Endothelial cell of umbilical vein (primary cell): ENCODE data around the gene GPR25. TPM values are rescaled to one million over a fixed set of nuclear protein-coding genes. Genes with fewer than 3 reads are reported as not detected.

Source experiments
- BruUV-seq: library from RNA; stranded (reverse); fragments of 400-500 nt; replicated peaks from 2 replicates; lab custom pipeline; 2021; lab: Mats Ljungman, UMichigan
- CTCF ChIA-PET: fragments of 300-600, 350-600 bp; sonication (Branson Sonifier 250); formaldehyde crosslinking; loops from one replicate; lab custom pipeline; 2021; ENCODE audit warnings: antibody characterized with exemption, inconsistent platforms; lab: Charles Lee
- POLR2A ChIA-PET: fragments of 300-600, 350-600 bp; sonication (Branson Sonifier 250); formaldehyde crosslinking; loops from one replicate; lab custom pipeline; 2021; ENCODE audit warnings: antibody characterized with exemption, inconsistent platforms; lab: Charles Lee
- DNase-seq: peaks from one replicate; pipeline ENCODE4 v3.0.0-alpha.2; 2011; ENCODE audit warnings: low read depth, low spot score
- FAIRE-seq: peaks from 2 replicates; lab custom pipeline; 2011; peaks lifted over from hg19 to GRCh38; lab: Jason Lieb, UNC
- H2AFZ ChIP-seq: 2 replicates; pipeline ENCODE4 v1.6.0; 2012; ENCODE audit warnings: low read depth, low read length, control low read depth, inconsistent platforms
- H3K27ac ChIP-seq: 2 replicates; pipeline ENCODE4 v1.5.1; 2011; ENCODE audit warnings: low read depth, mild to moderate bottlenecking, control low read depth, low read length, moderate library complexity; ENCODE audit not compliant: insufficient read depth
- H3K27me3 ChIP-seq, 2 experiments: 2 replicates each; pipeline versions ENCODE4 v1.6.0 to v1.6.1; 2011; ENCODE audit warnings: low read length in 2 of 2, mixed read lengths in 1 of 2; ENCODE audit not compliant: control insufficient read depth in 2 of 2, insufficient read depth in 2 of 2
- H3K36me3 ChIP-seq, 2 experiments: 2 replicates in 1 of 2; 3 replicates in 1 of 2; pipeline ENCODE4 v1.5.1; 2011; ENCODE audit warnings: low read length in 2 of 2, mild to moderate bottlenecking in 1 of 2, moderate library complexity in 1 of 2; ENCODE audit not compliant: control insufficient read depth in 2 of 2, insufficient read depth in 2 of 2; ENCODE audit errors: extremely low read depth in 1 of 2
- H3K4me1 ChIP-seq: 3 replicates; pipeline ENCODE4 v1.5.1; 2011; ENCODE audit warnings: mild to moderate bottlenecking, low read length; ENCODE audit not compliant: control insufficient read depth, insufficient read depth; ENCODE audit errors: extremely low read depth
- H3K4me2 ChIP-seq: 2 replicates; pipeline ENCODE4 v1.6.1; 2011; ENCODE audit warnings: low read length, control low read depth, mixed read lengths; ENCODE audit not compliant: insufficient read depth
- H3K4me3 ChIP-seq, 3 experiments: fragments of 200-600 bp in 1 of 3; sonication (generic), shearing (Covaris generic) in 1 of 3; replicated peaks in 1 of 3; 2 replicates each; pipeline ENCODE4 v1.5.1; 2011 to 2016; ENCODE audit warnings: control low read depth in 3 of 3, low read length in 3 of 3, mild to moderate bottlenecking in 2 of 3, inconsistent platforms in 1 of 3, low read depth in 1 of 3, moderate library complexity in 1 of 3; ENCODE audit not compliant: insufficient read depth in 1 of 3
- H3K79me2 ChIP-seq: 2 replicates; pipeline ENCODE4 v1.6.0; 2012; ENCODE audit warnings: low read length, inconsistent platforms; ENCODE audit not compliant: control insufficient read depth, insufficient read depth
- H3K9ac ChIP-seq: replicated peaks from 2 replicates; pipeline ENCODE3; 2011; ENCODE audit warnings: low read length, control low read depth; ENCODE audit not compliant: insufficient read depth; ENCODE audit errors: extremely low read depth
- H3K9me1 ChIP-seq: replicated peaks from 3 replicates; pipeline ENCODE4 v1.6.0; 2011; ENCODE audit warnings: mild to moderate bottlenecking, low read length; ENCODE audit not compliant: control insufficient read depth, insufficient read depth; ENCODE audit errors: extremely low read depth
- H3K9me3 ChIP-seq: replicated peaks from 2 replicates; pipeline ENCODE4 v1.5.1; 2012; ENCODE audit warnings: low read length, inconsistent platforms; ENCODE audit not compliant: control insufficient read depth, insufficient read depth
- H4K20me1 ChIP-seq: replicated peaks from 2 replicates; pipeline ENCODE3; 2011; ENCODE audit warnings: mild to moderate bottlenecking, low read length; ENCODE audit not compliant: control insufficient read depth, insufficient read depth; ENCODE audit errors: extremely low read depth
- CTCF ChIP-seq, 2 donors: IDR thresholded peaks; 1 replicate in 1 of 2; 2 replicates in 1 of 2; pipeline ENCODE4 v1.5.1; 2011; ENCODE audit warnings: low read length in 2 of 2, mild to moderate bottlenecking in 2 of 2, moderate library complexity in 2 of 2, control low read depth in 1 of 2, inconsistent platforms in 1 of 2, low read depth in 1 of 2; ENCODE audit not compliant: insufficient read depth in 1 of 2; ENCODE audit errors: extremely low read depth in 1 of 2
- EZH2 ChIP-seq: IDR thresholded peaks from 2 replicates; pipeline ENCODE4 v1.6.1; 2012; ENCODE audit warnings: borderline replicate concordance, low read depth, mild to moderate bottlenecking, moderate library complexity, low read length, inconsistent platforms; ENCODE audit not compliant: severe bottlenecking
- FOS ChIP-seq: IDR thresholded peaks from 2 replicates; pipeline ENCODE4 v1.6.1; 2011; ENCODE audit warnings: mild to moderate bottlenecking, low read length, moderate library complexity, borderline replicate concordance; ENCODE audit not compliant: insufficient read depth
- GATA2 ChIP-seq: IDR thresholded peaks from 2 replicates; pipeline ENCODE4 v1.7.0; 2011; ENCODE audit warnings: low read depth, mild to moderate bottlenecking, moderate library complexity, mixed read lengths, low read length; ENCODE audit not compliant: insufficient read length, insufficient read depth
- JUN ChIP-seq: IDR thresholded peaks from 2 replicates; pipeline ENCODE4 v1.6.1; 2011; ENCODE audit warnings: borderline replicate concordance, low read depth; ENCODE audit not compliant: insufficient read length, insufficient read depth
- MAX ChIP-seq: IDR thresholded peaks from 2 replicates; pipeline ENCODE4 v1.6.1; 2011; ENCODE audit not compliant: insufficient read depth, insufficient read length
- MYC ChIP-seq: IDR thresholded peaks from one replicate; pipeline ENCODE4 v1.6.1; 2011; ENCODE audit warnings: mild to moderate bottlenecking, low read depth, low read length
- POLR2A ChIP-seq: IDR thresholded peaks from 2 replicates; pipeline ENCODE4 v1.6.1; 2012; ENCODE audit warnings: low read depth, mild to moderate bottlenecking, control low read depth, low read length
- POLR2AphosphoS5 ChIP-seq: IDR thresholded peaks from 2 replicates; pipeline ENCODE4 v1.6.1; 2012; ENCODE audit warnings: low read depth, mild to moderate bottlenecking, control low read depth, low read length, moderate library complexity; ENCODE audit not compliant: insufficient read depth
- dilution Hi-C: fragments of 300-500 bp; cut with MboI; formaldehyde crosslinking; loops from one replicate; pipeline ENCODE4 v1.15.0; 2019; ENCODE audit warnings: low sequenced_read_pairs; ENCODE audit not compliant: extremely low pct_ligation_motif_present
- intact Hi-C: fragments of 100-400 bp; cut with micrococcal nuclease; formaldehyde crosslinking; loops from one replicate; pipeline ENCODE4 v1.10.0; 2022
- polyA plus RNA-seq, 4 experiments: library from polyadenylated mRNA; depleted of rRNA in 3 of 4; stranded (reverse) in 3 of 4; unstranded in 1 of 4; fragments of >200 nt; gene quantifications; 2 replicates each; pipeline versions ENCODE4 v1.2.1 to v1.2.3, GENCODE V29; 2011 to 2012; ENCODE audit warnings: missing spikeins in 1 of 4
- total RNA-seq: library from RNA; stranded (reverse); gene quantifications from 2 replicates; pipeline ENCODE4 v1.2.3, GENCODE V29; 2021

The GPR25 gene
- total and polyA plus RNA-seq, 2 donors (not counting 3 experiments of a cell fraction or from before 2014, with no cell fraction given) = not detected

- H2AFZ ChIP-seq = no peak overlapping the region
- FAIRE-seq = no peak
- no peak overlapping the region for H3K4me3 ChIP-seq
- TF ChIP-seq CTCF (IDR thresholded peaks at IDR 0.05; ENCODE audit: extremely low read depth in 1 of 2, insufficient read depth in 1 of 2, low read depth in 1 of 2, low read length in 2 of 2) (no peak), FOS (no peak), GATA2 (no peak), JUN (no peak), MAX (no peak), EZH2 (no peak), POLR2A (no peak), POLR2AphosphoS5 (no peak), MYC (no peak)
- H3K27me3 ChIP-seq = no peaks in the 10 kb centered on the region
- peaks cover 18% of the 10 kb centered on the region for H3K79me2 ChIP-seq
- no peaks in the 10 kb centered on the region for H4K20me1 ChIP-seq
- CTCF ChIA-PET = interaction anchor here (1.2 to 5.1 kb wide), 3 partner anchors 12 to 280 kb away, joined by 4 to 65 read pairs (median 6); no protein-coding TSS in a partner anchor
- POLR2A ChIA-PET = no interaction called here
- no peak overlapping the region for H3K27ac ChIP-seq
- BruUV-seq = no TSS peak
- H3K9me1 ChIP-seq = no peaks in the 10 kb centered on the region
- no peaks in the 10 kb centered on the region for H3K4me1 ChIP-seq
- intact Hi-C loops = loop anchor here (1.0 to 2.0 kb wide), 2 partner anchors 217 to 280 kb away; no protein-coding TSS in a partner anchor
- H3K9ac ChIP-seq = no peak overlapping the region
- H3K4me2 ChIP-seq = no peak overlapping the region
- DNase-seq = no peak
- no peaks in the 10 kb centered on the region for H3K9me3 ChIP-seq
- dilution Hi-C loops = no loop called here
- H3K36me3 ChIP-seq = no peaks in the 10 kb centered on the region
Observed at GRCh38 chr1:200838676-200839445, 33.9 kb upstream of the GPR25 start.
